Esophagus squamous epithelium (tissue), 4 donors: ENCODE measurements around the gene IQGAP2.

ENCODE experiments used
- POLR2A ChIP-seq, 4 donors: fragments of 450-650 bp; IDR thresholded peaks; one replicate each; pipeline ENCODE4 v1.6.1; 2017; ENCODE audit warnings: antibody characterized with exemption in 4 of 4, mild to moderate bottlenecking in 4 of 4, moderate library complexity in 3 of 4
- TF ChIP-seq, protein P1 (sequence below), 6 experiments: fragments of 450-650 bp in 4 of 6; fragments of 200-600 bp in 2 of 6; sonication (generic) in 2 of 6; IDR thresholded peaks; one replicate each; pipeline ENCODE4 v1.5.1; 2016 to 2019; ENCODE audit warnings: antibody characterized with exemption in 6 of 6, mild to moderate bottlenecking in 4 of 6, moderate library complexity in 4 of 6

- TF ChIP-seq, protein P1, sequence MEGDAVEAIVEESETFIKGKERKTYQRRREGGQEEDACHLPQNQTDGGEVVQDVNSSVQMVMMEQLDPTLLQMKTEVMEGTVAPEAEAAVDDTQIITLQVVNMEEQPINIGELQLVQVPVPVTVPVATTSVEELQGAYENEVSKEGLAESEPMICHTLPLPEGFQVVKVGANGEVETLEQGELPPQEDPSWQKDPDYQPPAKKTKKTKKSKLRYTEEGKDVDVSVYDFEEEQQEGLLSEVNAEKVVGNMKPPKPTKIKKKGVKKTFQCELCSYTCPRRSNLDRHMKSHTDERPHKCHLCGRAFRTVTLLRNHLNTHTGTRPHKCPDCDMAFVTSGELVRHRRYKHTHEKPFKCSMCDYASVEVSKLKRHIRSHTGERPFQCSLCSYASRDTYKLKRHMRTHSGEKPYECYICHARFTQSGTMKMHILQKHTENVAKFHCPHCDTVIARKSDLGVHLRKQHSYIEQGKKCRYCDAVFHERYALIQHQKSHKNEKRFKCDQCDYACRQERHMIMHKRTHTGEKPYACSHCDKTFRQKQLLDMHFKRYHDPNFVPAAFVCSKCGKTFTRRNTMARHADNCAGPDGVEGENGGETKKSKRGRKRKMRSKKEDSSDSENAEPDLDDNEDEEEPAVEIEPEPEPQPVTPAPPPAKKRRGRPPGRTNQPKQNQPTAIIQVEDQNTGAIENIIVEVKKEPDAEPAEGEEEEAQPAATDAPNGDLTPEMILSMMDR (IDR thresholded peaks at IDR 0.05) = no peak
- no peak for TF ChIP-seq POLR2A (IDR thresholded peaks at IDR 0.05)
Measured at GRCh38 chr5:76694317-76694716, 291.2 kb downstream of the IQGAP2 start.
